Prostate gland (tissue), 2 donors: Measurements from ENCODE around the gene UPF3A. TPM values are rescaled to one million over a fixed set of nuclear protein-coding genes. Genes with fewer than 3 reads are reported as not detected.
"Not testable (repeated sequence)": the region's sequence is repeated elsewhere in the genome, so short reads cannot be mapped to it uniquely, and the experiment has no call there.

Experiments
- DNase-seq: peaks from one replicate; pipeline ENCODE4 v3.0.0-alpha.2; 2019; ENCODE audit warnings: low spot score
- H3K27ac ChIP-seq, 2 donors: fragments of 200-600 bp; sonication (generic); 2 replicates each; pipeline ENCODE4 v1.5.1; 2017 to 2019
- H3K27me3 ChIP-seq: fragments of 200-600 bp; sonication (generic); replicated peaks from 2 replicates; pipeline ENCODE4 v1.5.1; 2019; ENCODE audit not compliant: insufficient read depth
- H3K36me3 ChIP-seq, 2 donors: fragments of 200-600 bp; sonication (generic); 1 replicate in 1 of 2; 2 replicates in 1 of 2; pipeline versions ENCODE4 v1.5.1 to v1.8.1; 2017 to 2019
- H3K4me1 ChIP-seq: fragments of 200-600 bp; sonication (generic); replicated peaks from 2 replicates; pipeline ENCODE4 v1.5.1; 2019
- H3K4me3 ChIP-seq, 2 donors: fragments of 200-600 bp; sonication (generic); 2 replicates each; pipeline ENCODE4 v1.5.1; 2017 to 2019
- H3K9me3 ChIP-seq: fragments of 200-600 bp; sonication (generic); 2 replicates; pipeline ENCODE4 v1.5.1; 2017
- CTCF ChIP-seq, 4 experiments: fragments of 200-600 bp in 2 of 4; fragments of 450-650 bp in 2 of 4; sonication (generic) in 2 of 4; IDR thresholded peaks; 1 replicate in 3 of 4; 2 replicates in 1 of 4; pipeline ENCODE4 v1.5.1; 2016 to 2019; ENCODE audit warnings: antibody characterized with exemption in 4 of 4, mild to moderate bottlenecking in 2 of 4, moderate library complexity in 2 of 4
- POLR2A ChIP-seq: fragments of 450-650 bp; IDR thresholded peaks from one replicate; pipeline ENCODE4 v1.6.1; 2016; ENCODE audit warnings: antibody characterized with exemption, mild to moderate bottlenecking
- POLR2AphosphoS5 ChIP-seq: sonication (generic); formaldehyde crosslinking; IDR thresholded peaks from one replicate; pipeline ENCODE4 v1.6.1; 2017; ENCODE audit warnings: antibody characterized with exemption
- WGBS: methylation state at CpG from one replicate; pipeline ENCODE4 v1.1.5; 2018; 5-methylcytosine and 5-hydroxymethylcytosine counted together
- intact Hi-C: fragments of 100-400 bp; cut with DNase I; formaldehyde crosslinking; loops from one replicate; pipeline ENCODE4 v1.14.2; 2022
- total RNA-seq, 2 donors: library from RNA; depleted of rRNA; stranded (reverse); fragments of >200 nt; gene quantifications; one replicate each; pipeline ENCODE4 v1.1.0, GENCODE V29; 2016

Gene UPF3A
- total RNA-seq, 2 donors from 2014 or later, result 30.6 to 62.9 TPM

DNA sequence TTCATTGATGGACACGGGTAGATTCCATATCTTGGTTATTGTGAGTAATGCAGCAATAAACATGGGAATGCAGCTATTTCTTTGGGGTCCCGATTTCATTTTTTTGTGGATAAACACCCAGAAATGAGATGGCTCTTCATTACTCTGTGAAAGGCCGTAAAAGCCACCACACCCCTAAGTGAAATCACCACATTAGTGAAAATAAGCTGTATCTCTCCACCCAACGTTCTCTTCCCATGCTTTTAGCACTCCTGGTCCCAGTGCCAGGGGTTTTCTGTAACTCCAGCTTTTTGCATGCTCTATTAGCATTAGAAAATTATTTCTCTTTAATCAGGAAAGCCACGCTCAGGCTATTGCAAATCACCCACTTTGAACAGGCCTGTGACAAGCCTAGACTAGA, 48.7 kb downstream of the UPF3A start:
- no peaks in the 10 kb centered on the region for H3K4me1 ChIP-seq
- no peak for DNase-seq
- intact Hi-C loops, result no loop called here
- H3K9me3 ChIP-seq, result no peaks in the 10 kb centered on the region
- no peaks in the 10 kb centered on the region for H3K27me3 ChIP-seq
- TF ChIP-seq POLR2A (no peak), CTCF (IDR thresholded peaks at IDR 0.05) (no peak), POLR2AphosphoS5 (no peak)
- H3K27ac ChIP-seq, result no peak overlapping the region
- no peak overlapping the region for H3K4me3 ChIP-seq
- H3K36me3 ChIP-seq, result no peaks in the 10 kb centered on the region
- 79% methylated on average over 5 of the region's 5 CpGs for WGBS

GRCh38 chr13:114333881-114334280, 52.5 kb downstream of the UPF3A start:
- H3K9me3 ChIP-seq, H3K4me3 ChIP-seq, DNase-seq, H3K27ac ChIP-seq, H3K4me1 ChIP-seq, H3K27me3 ChIP-seq, intact Hi-C loops, H3K36me3 ChIP-seq: not testable (repeated sequence)
- 76% methylated on average over 3 of the region's 3 CpGs for WGBS

- no peaks in the 10 kb centered on the region for H3K36me3 ChIP-seq
- intact Hi-C loops, result no loop called here
- 78% methylated on average over 5 of the region's 5 CpGs for WGBS
- H3K9me3 ChIP-seq, result no peaks in the 10 kb centered on the region
- no peak overlapping the region for H3K4me3 ChIP-seq
- no peak for TF ChIP-seq POLR2AphosphoS5
- no peak for TF ChIP-seq CTCF (IDR thresholded peaks at IDR 0.05)
- no peak for TF ChIP-seq POLR2A
- H3K27ac ChIP-seq, result no peak overlapping the region
- DNase-seq, result no peak
- H3K27me3 ChIP-seq, result no peaks in the 10 kb centered on the region
- no peaks in the 10 kb centered on the region for H3K4me1 ChIP-seq
Measured at GRCh38 chr13:114334305-114335053, 53.1 kb downstream of the UPF3A start.

- H3K36me3 ChIP-seq, H3K27ac ChIP-seq, intact Hi-C loops, DNase-seq, H3K4me3 ChIP-seq, H3K27me3 ChIP-seq, H3K9me3 ChIP-seq, H3K4me1 ChIP-seq: not testable (repeated sequence)
- WGBS, result 97% methylated on average over 1 of the region's 1 CpG
Measured at GRCh38 chr13:114336457-114336856, 55.1 kb downstream of the UPF3A start.

- TF ChIP-seq POLR2A (no peak), CTCF (IDR thresholded peaks at IDR 0.05) (no peak), POLR2AphosphoS5 (no peak)
- H3K4me3 ChIP-seq, result no peak overlapping the region
- H3K36me3 ChIP-seq, result no peaks in the 10 kb centered on the region
- intact Hi-C loops, result no loop called here
- no peaks in the 10 kb centered on the region for H3K27me3 ChIP-seq
- DNase-seq, result no peak
- H3K9me3 ChIP-seq, result no peaks in the 10 kb centered on the region
- no peak overlapping the region for H3K27ac ChIP-seq
- WGBS, result 86% methylated on average over 5 of the region's 5 CpGs
- H3K4me1 ChIP-seq, result no peaks in the 10 kb centered on the region
Measured at GRCh38 chr13:114338959-114339358, 57.6 kb downstream of the UPF3A start.

- Histone ChIP-seq H3K9me3 (no peaks in the 10 kb centered on the region), H3K36me3 (no peaks in the 10 kb centered on the region), H3K4me1 (no peaks in the 10 kb centered on the region), H3K27ac (no peak overlapping the region), H3K27me3 (no peaks in the 10 kb centered on the region), H3K4me3 (no peak overlapping the region)
- 49% methylated on average over 10 of the region's 10 CpGs for WGBS
- peak; percentile 32 for DNase-seq
- TF ChIP-seq CTCF (IDR thresholded peaks at IDR 0.05) (peak; percentile 14 to 51 (median 37)), POLR2A (no peak), POLR2AphosphoS5 (peak; percentile 30)
- intact Hi-C loops, result no loop called here
Measured at GRCh38 chr13:114339857-114340534, 58.6 kb downstream of the UPF3A start.
